Transverse colon (tissue), 4 donors: Measurements from ENCODE around the gene TBC1D17.

Experiments
- CTCF ChIP-seq, 5 experiments: fragments of 200-600 bp in 3 of 5; fragments of 450-650 bp in 2 of 5; sonication (generic) in 3 of 5; IDR thresholded peaks; 1 replicate in 2 of 5; 2 replicates in 3 of 5; pipeline ENCODE4 v1.5.1; 2016 to 2017; ENCODE audit warnings: antibody characterized with exemption in 5 of 5, inconsistent platforms in 3 of 5, mild to moderate bottlenecking in 2 of 5, moderate library complexity in 1 of 5
- EP300 ChIP-seq: sonication (generic); formaldehyde crosslinking; IDR thresholded peaks from one replicate; pipeline ENCODE4 v1.6.1; 2017; ENCODE audit warnings: antibody characterized with exemption, low read depth
- POLR2A ChIP-seq: fragments of 450-650 bp; IDR thresholded peaks from one replicate; pipeline ENCODE4 v1.6.1; 2016; ENCODE audit warnings: antibody characterized with exemption, mild to moderate bottlenecking, moderate library complexity
- POLR2AphosphoS5 ChIP-seq, 3 donors: sonication (generic); formaldehyde crosslinking; IDR thresholded peaks; one replicate each; pipeline ENCODE4 v1.6.1; 2016; ENCODE audit warnings: antibody characterized with exemption in 3 of 3

GRCh38 chr19:49832556-49832955, 44.9 kb upstream of the TBC1D17 start:
- no peak for TF ChIP-seq CTCF (IDR thresholded peaks at IDR 0.05)
- TF ChIP-seq POLR2AphosphoS5 (IDR thresholded peaks at IDR 0.05): no peak
- TF ChIP-seq EP300: no peak
- no peak for TF ChIP-seq POLR2A
